PFSK-1 (cell line): ENCODE measurements around the gene FPR3.

Experiments used
- FOXP2 ChIP-seq: optimal IDR thresholded peaks from 2 replicates; pipeline ENCODE3; 2011; ENCODE audit warnings: borderline replicate concordance, control low read depth, inconsistent platforms; ENCODE audit not compliant: insufficient read depth; ENCODE audit errors: extremely low read length, extremely low read depth
- POLR2AphosphoS5 ChIP-seq: IDR thresholded peaks from 2 replicates; pipeline ENCODE4 v1.6.1; 2012; ENCODE audit warnings: low read depth, mild to moderate bottlenecking, control low read depth, low read length, moderate library complexity
- SIN3A ChIP-seq: IDR thresholded peaks from 2 replicates; pipeline ENCODE4 v1.6.1; 2012; ENCODE audit warnings: mild to moderate bottlenecking, low read length, moderate library complexity, borderline replicate concordance; ENCODE audit not compliant: insufficient read depth
- TAF1 ChIP-seq: IDR thresholded peaks from 2 replicates; pipeline ENCODE4 v1.6.1; 2012; ENCODE audit warnings: low read length, control low read depth, borderline replicate concordance; ENCODE audit not compliant: insufficient read depth
- TF ChIP-seq, protein P1 (sequence below), 2 experiments: IDR thresholded peaks; 2 replicates each; pipeline versions ENCODE4 v1.6.1 to v1.8.0; 2011 to 2012; ENCODE audit warnings: low read depth in 2 of 2, low read length in 2 of 2, control low read depth in 1 of 2, inconsistent platforms in 1 of 2, mild to moderate bottlenecking in 1 of 2, moderate library complexity in 1 of 2; ENCODE audit not compliant: insufficient read depth in 1 of 2

Gene FPR3

DNA sequence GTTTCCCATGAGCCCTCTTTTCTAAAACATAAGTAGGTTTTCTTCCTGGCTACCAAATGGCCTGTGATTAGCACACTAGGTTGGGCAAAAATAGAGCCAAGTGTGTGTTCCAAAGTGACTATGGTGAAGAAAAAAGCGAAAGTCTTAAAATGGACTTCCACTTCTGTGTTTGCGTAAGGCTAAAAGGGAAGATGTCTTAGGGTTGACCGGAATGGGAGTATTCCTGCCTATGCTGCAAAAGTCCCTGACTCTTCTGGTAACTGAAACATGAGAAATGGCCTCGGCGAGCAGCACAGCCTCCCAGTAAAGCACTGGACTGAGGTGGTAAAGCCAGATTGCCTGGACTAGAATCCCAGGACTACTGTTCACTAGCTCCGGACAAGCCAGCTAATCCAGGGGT, 40.8 kb upstream of the FPR3 start:
- TF ChIP-seq TAF1 (no peak), SIN3A (no peak), FOXP2 (no peak)
- TF ChIP-seq, protein P1, sequence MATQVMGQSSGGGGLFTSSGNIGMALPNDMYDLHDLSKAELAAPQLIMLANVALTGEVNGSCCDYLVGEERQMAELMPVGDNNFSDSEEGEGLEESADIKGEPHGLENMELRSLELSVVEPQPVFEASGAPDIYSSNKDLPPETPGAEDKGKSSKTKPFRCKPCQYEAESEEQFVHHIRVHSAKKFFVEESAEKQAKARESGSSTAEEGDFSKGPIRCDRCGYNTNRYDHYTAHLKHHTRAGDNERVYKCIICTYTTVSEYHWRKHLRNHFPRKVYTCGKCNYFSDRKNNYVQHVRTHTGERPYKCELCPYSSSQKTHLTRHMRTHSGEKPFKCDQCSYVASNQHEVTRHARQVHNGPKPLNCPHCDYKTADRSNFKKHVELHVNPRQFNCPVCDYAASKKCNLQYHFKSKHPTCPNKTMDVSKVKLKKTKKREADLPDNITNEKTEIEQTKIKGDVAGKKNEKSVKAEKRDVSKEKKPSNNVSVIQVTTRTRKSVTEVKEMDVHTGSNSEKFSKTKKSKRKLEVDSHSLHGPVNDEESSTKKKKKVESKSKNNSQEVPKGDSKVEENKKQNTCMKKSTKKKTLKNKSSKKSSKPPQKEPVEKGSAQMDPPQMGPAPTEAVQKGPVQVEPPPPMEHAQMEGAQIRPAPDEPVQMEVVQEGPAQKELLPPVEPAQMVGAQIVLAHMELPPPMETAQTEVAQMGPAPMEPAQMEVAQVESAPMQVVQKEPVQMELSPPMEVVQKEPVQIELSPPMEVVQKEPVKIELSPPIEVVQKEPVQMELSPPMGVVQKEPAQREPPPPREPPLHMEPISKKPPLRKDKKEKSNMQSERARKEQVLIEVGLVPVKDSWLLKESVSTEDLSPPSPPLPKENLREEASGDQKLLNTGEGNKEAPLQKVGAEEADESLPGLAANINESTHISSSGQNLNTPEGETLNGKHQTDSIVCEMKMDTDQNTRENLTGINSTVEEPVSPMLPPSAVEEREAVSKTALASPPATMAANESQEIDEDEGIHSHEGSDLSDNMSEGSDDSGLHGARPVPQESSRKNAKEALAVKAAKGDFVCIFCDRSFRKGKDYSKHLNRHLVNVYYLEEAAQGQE (IDR thresholded peaks at IDR 0.05; ENCODE audit: insufficient read depth in 1 of 2, low read depth in 2 of 2, low read length in 2 of 2): no peak

DNA sequence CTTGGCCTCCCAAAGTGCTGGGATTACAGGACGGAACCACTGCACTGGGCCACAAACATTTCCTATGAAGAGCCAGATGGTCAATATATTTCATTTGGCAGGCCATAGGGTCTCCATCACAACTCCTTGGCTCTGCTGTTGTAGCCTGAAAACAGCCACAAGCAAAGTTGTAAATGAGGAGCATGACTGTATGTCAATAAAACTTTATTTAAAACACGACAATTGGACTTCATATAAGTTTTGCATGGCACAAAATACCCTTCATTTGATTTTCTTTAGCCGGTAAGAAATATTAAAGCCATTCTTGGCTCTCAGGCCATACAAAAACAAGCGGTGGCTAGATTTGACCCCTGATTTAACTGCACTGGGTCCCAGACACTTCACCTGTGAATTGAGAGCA, 40.2 kb upstream of the FPR3 start:
- TF ChIP-seq, protein P1 (IDR thresholded peaks at IDR 0.05; ENCODE audit: insufficient read depth in 1 of 2, low read depth in 2 of 2, low read length in 2 of 2): no peak
- TF ChIP-seq FOXP2: no peak

DNA sequence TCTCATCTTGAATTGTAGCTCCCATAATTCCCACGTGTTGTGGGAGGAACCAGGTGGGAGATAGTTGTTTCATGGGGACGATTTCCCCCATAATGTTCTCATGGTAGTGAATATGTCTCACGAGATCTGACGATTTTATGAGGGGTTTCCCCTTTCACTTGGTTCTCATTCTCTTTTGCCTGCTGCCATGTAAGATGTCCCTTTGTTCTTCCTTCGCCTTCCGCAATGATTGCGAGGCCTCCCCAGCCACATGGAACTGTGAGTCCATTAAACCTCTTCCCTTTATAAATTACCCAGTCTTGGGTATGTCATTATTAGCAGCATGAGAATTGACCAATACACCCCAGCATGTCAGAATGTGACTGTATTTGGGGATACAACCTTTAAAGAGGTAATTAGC, 39.4 kb upstream of the FPR3 start:
- TF ChIP-seq FOXP2 (no peak), POLR2AphosphoS5 (no peak), SIN3A (no peak), TAF1 (no peak)
- TF ChIP-seq, protein P1 (IDR thresholded peaks at IDR 0.05; ENCODE audit: insufficient read depth in 1 of 2, low read depth in 2 of 2, low read length in 2 of 2): no peak

DNA sequence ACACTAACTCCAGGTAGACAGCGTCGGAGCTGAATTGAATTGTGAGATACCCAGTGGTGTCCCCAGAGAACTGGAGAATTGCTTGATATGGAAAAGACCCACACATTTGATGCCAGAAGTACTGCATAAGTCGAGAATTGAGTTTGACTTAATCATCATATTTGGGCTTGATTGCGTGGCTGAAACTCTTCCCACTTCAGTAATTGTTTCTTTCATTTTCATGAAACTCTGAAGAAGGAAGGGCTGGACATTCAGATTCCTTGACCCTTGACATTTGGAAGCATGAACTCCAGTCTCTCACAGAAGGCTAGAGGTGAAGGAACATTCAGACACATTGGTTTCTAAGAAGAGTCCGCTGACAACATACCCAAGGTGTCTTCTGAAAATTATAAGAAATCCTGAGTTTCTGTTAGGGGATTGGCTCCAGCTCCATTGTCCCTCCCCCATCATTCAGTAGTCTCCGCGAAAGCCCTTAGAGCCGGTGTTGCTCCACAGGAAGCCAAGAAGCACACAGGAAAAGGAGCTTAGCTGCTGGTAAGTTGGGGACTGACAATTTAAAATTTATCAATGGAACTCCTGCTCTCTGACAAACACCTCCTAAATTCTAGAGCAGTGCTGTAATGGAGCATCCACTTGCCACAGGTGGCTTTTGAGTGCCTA, 34.1 kb upstream of the FPR3 start, which contains the start of gene FPR2:
TSS of gene FPR2 (plus strand) at position 484 of the 660 bp plus-strand sequence. CDS start 7,479 bp downstream, outside the sequence.
- TF ChIP-seq TAF1 (no peak), POLR2AphosphoS5 (no peak)
- TF ChIP-seq, protein P1 (IDR thresholded peaks at IDR 0.05; ENCODE audit: insufficient read depth in 1 of 2, low read depth in 2 of 2, low read length in 2 of 2): no peak

DNA sequence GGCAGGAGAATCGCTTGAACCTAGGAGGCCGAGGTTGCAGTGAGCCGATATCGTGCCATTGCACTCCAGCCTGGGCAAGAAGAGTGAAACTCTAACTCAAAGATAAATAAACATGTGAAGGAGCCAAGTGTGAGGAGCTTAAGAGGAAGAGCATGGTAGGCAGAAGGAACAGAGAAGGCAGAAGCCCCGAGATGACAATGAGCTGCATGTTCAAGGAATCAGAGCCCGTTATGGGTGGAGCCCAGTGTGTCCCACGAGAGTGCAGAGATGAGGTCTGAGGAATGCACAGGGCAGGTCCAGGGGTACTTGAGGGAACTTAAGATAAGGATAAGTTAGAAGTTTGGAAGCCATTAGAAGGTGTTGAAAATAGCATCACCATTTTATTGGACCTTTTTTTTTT, 33.3 kb upstream of the FPR3 start:
- TF ChIP-seq, protein P1 (IDR thresholded peaks at IDR 0.05; ENCODE audit: insufficient read depth in 1 of 2, low read depth in 2 of 2, low read length in 2 of 2): no peak
- TF ChIP-seq TAF1 (no peak), FOXP2 (no peak), POLR2AphosphoS5 (no peak), SIN3A (no peak)
